ENCODE results near the gene MMP13. TPM values are rescaled to one million over a fixed set of nuclear protein-coding genes. Genes with fewer than 3 reads are reported as not detected.
"Not testable (repeated sequence)": the region's sequence is repeated elsewhere in the genome, so short reads cannot be mapped to it uniquely, and the experiment has no call there.

MMP13 gene
- total RNA-seq = not detected

DNA sequence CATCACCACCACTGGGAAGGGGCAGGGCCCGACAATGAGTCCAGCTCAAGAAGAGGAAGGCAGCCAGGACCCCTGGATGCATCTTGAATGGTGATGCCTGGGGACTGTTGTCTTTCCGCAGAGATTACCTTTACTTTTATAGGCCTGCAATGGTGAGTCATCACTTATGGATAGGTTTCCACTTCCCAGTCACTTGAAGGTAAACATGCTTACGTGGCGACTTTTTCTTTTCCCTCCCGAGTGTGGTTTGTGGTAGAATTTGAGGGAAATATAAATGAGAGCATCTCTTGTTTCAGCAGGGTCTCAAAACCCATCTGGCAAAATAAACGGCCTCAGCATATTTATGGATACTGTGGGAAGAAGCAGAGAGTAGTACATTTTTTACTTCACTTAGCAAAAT lies at the start of gene MMP13:
Gene MMP13 (minus strand): TSS at position 109 of the 400 bp plus-strand sequence. CDS start 27 bp downstream, at position 82.
- no peak for DNase-seq

- DNase-seq = not testable (repeated sequence)
Measured at GRCh38 chr11:103004234-103004633, 48.7 kb upstream of the MMP13 start.

DNA sequence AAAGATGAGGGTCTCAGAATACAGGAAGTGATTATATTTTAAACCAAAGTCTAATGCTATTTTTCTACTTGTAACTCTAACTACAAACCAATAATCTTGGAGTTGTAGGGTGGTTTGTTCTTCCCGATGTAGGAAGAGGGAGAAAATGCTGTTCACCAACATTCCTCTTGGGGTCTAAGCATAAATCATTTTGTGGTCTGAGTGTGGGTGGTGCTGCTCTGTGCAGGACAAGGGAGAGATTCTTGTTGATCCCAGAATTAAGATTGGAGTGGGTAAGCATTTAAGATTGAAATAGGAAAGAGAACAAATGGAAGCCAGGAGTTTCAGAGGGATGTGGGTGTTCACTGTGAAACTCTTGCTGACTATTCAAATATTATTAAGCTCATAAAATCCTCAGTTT lies 38.6 kb upstream of the MMP13 start:
- DNase-seq = no peak

GRCh38 chr11:102991776-102992175 lies 36.2 kb upstream of the MMP13 start:
- DNase-seq = no peak

GRCh38 chr11:102990145-102990544 lies 34.6 kb upstream of the MMP13 start:
- DNase-seq = no peak

GRCh38 chr11:102989379-102990047 lies 34.0 kb upstream of the MMP13 start:
- no peak for DNase-seq

DNA sequence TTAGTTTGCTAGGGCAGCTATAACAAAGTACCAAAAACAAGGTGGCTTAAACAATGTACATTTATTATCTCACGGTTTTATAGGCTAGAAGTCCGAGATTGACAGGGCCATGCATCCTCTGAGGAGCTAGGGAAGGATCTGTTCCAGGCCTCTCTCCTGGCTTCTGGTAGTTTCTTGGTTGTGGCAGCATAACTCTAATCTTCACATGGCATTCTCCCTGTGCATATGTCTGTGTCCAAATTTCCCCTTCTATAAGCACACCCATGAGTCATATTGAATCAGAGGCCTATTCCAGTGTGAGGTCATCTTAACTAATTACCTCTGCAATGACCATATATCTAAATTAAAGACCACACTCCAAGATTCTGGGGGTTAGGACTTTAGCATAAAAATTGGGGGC lies 31.3 kb upstream of the MMP13 start:
- DNase-seq = no peak

- no peak for DNase-seq
Measured at GRCh38 chr11:102985850-102986249, 30.3 kb upstream of the MMP13 start.

GRCh38 chr11:102983486-102983885 lies 28.0 kb upstream of the MMP13 start:
- DNase-seq = no peak

GRCh38 chr11:102981324-102981910 lies 25.9 kb upstream of the MMP13 start:
- DNase-seq = no peak

DNA sequence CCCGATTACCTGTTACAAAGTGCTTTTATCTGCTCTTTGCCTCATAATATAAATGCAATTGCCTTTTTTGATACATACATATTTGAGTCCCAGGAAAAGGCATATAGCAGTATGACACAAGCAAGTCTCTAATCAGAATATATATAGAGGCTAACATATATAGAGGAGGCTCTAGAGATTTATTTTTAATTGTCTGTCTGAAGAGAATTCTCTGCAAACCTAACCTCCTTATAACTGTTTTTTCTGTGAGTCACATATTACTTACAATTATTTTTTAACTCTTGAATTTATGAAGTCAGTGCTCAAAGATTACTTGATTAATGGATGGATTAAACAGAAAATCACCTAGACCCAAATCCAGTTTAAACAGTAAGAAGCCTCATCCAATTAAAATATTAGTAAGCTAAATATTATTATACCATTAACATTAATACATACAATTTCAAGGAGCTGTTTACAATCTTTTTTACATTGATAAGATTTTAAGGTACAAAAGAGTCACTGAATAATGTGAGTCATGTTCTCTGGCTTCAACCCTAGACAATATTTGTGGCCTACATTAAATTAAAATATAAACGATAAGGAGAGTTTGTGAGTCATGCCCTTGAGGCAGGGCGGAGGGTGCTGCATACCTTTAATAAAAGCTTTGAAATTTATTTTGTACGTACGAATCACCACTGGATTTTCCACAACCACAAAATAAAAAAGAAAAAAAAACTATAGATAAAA lies 19.2 kb upstream of the MMP13 start:
- no peak for DNase-seq

- not testable (repeated sequence) for DNase-seq
Measured at GRCh38 chr11:102973698-102974097, 18.2 kb upstream of the MMP13 start.

- DNase-seq = no peak
Measured at GRCh38 chr11:102972853-102973252, 17.3 kb upstream of the MMP13 start.

- DNase-seq = no peak
Measured at GRCh38 chr11:102971766-102972165, 16.2 kb upstream of the MMP13 start.

DNA sequence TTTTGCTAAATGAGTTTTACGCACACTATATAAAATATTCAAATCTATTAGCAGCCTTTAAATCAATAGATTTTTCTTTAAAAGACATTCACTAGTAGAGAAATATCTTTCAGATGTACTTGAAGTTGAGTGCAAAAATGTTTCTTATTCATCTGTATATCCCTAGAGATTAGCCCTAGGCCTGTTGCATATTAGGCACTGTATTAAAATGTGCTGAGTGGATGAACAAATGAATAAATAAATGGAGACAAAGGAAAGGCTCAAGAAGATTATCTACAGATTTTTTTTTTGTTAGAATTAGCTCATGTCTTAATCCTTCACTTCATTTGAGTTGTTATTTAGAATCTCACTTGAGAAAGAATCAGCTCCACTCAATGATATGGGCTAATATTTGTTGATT lies 12.0 kb upstream of the MMP13 start:
- no peak for DNase-seq

DNA sequence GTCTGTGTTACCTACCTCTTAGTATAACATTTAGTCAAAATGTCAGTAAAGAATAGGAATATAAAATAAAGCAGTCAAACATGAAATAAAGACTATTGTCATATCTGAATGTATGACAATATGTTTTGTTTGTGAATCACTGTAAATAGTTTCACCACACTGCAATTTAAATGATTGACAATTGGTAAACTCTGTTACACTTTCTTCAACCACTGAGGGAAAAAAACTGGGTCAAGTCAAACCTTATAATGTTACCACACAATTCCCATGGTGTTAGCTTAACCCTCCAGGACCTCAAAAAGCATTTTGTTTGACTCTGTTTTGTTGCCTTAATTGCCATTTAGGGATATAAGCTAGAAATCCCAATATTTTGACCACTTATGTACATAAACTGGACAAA lies 10.5 kb upstream of the MMP13 start:
- DNase-seq = no peak

GRCh38 chr11:102964867-102965266 lies 9.3 kb upstream of the MMP13 start:
- no peak for DNase-seq

GRCh38 chr11:102957953-102958352 lies 2.4 kb upstream of the MMP13 start:
- DNase-seq = no peak

DNA sequence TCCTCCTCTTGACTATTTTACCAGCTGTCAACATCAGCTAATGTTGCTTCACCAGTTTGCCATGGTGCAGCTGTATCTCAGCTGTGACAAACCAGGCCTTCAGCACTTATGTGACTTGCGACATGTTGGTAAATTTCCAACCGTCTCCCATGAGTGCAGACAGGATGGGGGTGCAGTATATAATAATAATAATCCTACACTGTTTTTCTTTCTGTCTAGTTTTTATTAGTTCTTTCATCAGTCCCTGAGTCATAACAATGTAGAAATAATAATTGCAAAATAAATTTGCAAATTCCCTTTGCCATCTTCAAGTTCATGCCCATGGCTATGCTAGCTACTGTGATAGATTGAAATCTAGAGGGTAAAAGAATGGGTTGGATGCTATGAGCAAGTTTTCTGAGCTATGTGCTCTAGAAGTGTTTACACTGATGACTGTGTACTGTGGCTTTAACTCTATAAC lies 4.9 kb downstream of the MMP13 start:
- no peak for DNase-seq

DNA sequence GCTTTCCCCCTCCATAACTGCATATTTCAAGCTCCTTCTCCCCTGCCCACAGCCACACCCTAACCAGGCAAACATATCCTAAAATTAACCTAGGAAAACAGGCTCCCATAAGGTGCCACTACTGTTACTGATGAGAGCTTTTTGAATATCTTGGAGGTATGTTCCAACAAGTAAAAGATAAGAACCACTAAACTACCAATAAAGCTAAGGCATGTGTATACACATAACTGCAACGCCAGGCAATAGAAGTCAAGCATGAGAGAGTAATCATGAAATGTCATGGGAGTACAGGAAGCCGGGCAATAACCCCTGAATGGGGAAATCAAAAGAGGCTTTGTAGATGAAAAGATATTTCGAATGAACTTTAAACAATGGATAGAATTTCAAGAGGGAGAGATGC lies 9.3 kb downstream of the MMP13 start:
- DNase-seq = no peak

DNA sequence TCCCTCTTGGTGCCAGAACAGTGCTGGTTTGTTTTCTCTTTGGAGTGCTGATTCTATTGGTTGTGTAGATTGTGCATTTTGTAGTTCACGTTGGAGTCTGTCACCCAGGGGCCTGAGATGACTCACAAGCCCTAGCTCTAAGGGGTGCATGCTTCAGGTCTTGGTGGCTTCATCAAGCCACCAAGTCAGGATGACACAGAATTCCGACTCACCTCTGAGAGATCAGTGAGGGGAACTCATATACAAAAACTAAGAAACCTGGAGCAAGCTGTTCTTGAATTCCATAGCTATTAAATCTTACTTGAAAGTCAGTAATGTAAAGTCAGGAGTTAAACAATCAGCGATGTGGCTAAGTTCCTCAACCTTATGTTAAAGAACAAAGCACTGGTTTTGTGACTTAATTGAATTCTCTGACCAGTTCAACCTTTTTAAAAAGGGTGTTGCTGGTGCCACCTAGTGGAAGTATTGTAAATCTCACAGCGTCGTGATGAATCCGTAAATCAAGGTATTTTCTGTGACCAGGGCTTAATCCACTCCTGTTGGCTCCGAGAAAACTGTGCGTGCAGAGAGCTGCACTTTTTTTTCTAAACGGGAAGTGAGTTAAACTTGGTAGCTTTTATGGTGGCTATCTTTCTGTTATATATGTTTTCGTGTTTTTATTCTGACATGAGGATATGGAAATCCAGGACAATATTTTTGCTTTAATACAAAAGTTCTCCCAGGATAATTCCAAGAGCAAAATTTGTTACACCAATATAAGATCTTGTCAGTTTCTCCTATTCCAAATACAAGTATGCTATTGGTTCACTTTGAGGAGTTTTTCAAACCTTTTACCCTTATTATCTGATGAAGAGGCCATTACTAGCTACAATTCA lies 14.6 kb downstream of the MMP13 start:
- DNase-seq = no peak

- DNase-seq = no peak
Measured at GRCh38 chr11:102936864-102937509, 18.5 kb downstream of the MMP13 start.

Data from effector CD4-positive, alpha-beta T cell (primary cell).